ENCODE results near the gene NT5DC3.

DNA sequence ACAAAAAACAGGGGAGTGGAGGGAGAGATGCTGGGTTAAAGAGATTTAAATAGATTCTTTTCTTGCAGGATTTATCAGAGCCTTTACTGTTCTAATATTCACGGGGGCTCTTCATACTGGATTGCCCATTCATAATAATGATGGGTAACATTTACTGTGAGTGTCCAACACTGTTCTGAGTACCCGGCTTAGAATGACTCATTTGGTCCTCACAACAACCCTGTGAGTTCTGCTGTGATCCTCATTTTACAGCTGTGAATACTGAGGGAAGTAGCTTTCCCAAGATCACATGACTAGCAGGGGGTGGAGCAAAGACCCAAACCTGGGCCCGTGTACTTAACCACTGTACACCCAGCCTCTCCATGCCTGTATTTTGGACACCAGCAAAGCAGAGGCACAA is 113.4 kb downstream of the NT5DC3 start:
- no peak for TF ChIP-seq POLR2A (IDR thresholded peaks at IDR 0.05)
- TF ChIP-seq, protein P1, sequence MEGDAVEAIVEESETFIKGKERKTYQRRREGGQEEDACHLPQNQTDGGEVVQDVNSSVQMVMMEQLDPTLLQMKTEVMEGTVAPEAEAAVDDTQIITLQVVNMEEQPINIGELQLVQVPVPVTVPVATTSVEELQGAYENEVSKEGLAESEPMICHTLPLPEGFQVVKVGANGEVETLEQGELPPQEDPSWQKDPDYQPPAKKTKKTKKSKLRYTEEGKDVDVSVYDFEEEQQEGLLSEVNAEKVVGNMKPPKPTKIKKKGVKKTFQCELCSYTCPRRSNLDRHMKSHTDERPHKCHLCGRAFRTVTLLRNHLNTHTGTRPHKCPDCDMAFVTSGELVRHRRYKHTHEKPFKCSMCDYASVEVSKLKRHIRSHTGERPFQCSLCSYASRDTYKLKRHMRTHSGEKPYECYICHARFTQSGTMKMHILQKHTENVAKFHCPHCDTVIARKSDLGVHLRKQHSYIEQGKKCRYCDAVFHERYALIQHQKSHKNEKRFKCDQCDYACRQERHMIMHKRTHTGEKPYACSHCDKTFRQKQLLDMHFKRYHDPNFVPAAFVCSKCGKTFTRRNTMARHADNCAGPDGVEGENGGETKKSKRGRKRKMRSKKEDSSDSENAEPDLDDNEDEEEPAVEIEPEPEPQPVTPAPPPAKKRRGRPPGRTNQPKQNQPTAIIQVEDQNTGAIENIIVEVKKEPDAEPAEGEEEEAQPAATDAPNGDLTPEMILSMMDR (IDR thresholded peaks at IDR 0.05): no peak
